ENCODE measurements around the gene TSC22D2.
"Not testable (repeated sequence)": the region's sequence is repeated elsewhere in the genome, so short reads cannot be mapped to it uniquely, and the experiment has no call there.

The TSC22D2 gene

DNA sequence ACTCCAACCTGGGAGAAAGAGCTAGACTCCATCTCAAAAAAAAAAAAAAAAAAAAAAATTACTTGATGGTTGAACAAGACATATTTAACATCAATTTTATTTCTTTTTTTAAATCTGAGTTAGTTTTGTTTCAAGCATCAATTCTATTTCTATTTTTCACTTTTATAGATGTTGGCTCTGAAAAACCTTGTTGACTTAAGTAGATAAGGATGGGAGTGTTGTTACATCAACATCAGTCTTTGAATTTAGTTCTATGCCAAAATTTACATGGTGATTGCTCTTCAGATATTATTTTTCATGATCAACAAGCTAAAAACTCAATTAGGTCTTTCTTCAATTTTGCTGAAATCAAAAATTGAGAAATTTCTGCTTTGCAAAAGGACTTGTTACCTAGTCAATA is 71.3 kb downstream of the TSC22D2 start:
- DNase-seq (ENCODE audit: low read depth in 4 of 4, low spot score in 1 of 4), result no peak

DNA sequence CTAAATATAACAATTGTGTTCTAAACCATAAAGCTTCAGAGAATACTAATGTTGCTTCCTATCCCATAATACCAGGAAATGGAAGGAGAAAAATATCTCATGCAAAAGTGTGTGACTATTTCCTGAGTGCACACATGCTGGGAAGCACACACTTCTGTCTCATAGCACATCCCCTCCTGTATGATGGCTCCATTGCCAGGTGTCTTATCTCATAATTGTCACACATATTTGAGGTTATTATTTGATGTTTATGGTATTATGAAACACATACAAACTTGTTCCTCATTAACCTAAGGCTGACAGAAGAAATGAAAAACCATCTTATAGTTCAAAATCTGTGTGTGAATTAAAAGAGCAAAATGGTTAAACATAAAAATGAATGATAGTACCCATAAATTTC is 72.8 kb downstream of the TSC22D2 start:
- DNase-seq (ENCODE audit: low read depth in 4 of 4, low spot score in 1 of 4), result no peak

DNA sequence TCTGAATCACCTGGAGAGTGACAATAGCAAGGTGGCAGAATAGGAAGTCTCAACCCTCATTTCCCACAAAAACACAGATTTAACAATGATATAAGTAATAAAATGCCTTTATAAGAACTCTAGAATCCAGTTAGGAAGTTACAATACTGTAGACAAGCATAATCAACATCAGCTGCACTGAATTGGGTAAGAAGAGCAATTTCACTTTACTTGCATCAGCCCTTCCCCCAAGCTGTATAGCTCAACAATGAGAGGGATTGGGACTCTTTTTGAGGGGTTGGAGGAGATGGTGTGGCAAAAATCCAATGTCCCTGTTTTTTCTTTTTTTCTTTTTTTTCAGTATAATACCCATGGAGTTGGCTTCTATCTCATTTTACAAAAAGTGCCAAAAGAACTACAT is 75.1 kb downstream of the TSC22D2 start:
- DNase-seq (ENCODE audit: low read depth in 4 of 4, low spot score in 1 of 4), result no peak

DNA sequence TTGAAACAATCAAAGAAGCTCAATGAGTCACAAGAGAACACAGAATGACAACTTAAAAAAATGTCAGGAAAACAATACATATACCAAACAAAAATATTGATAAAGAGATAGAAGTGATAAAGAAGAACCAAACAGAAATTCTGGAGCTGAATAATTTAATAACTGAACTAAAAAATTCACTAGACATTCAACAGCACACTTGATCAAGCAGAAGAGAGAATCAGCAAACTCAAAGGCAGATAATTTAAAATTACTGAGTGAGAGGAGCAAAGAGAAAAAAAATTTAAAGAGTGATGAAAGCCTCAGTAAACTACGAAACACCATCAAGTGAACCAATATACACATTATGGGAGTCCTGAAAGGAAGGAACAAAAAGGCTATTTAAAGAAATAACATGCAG is 76.3 kb downstream of the TSC22D2 start:
- DNase-seq (ENCODE audit: low read depth in 4 of 4, low spot score in 1 of 4), result no peak

DNA sequence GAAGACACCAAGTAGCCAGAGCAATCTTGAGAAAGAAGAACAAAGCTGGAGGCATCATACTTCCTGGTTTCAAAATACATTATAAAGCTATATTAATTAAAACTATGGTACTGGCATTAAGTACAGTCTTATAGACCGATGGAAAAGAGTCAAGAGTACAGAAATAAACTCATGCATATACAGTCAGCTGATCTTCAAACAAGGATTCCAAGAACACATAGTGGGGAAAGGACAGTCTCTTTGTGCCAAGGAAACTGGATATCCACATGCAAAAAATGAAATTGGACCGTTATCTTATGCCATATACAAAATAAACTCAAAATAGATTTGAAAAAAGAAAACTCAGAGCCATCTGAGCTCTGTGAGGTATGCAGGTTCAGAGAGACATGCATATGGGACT is 80.8 kb downstream of the TSC22D2 start:
- DNase-seq (ENCODE audit: low read depth in 4 of 4, low spot score in 1 of 4), result no peak

DNA sequence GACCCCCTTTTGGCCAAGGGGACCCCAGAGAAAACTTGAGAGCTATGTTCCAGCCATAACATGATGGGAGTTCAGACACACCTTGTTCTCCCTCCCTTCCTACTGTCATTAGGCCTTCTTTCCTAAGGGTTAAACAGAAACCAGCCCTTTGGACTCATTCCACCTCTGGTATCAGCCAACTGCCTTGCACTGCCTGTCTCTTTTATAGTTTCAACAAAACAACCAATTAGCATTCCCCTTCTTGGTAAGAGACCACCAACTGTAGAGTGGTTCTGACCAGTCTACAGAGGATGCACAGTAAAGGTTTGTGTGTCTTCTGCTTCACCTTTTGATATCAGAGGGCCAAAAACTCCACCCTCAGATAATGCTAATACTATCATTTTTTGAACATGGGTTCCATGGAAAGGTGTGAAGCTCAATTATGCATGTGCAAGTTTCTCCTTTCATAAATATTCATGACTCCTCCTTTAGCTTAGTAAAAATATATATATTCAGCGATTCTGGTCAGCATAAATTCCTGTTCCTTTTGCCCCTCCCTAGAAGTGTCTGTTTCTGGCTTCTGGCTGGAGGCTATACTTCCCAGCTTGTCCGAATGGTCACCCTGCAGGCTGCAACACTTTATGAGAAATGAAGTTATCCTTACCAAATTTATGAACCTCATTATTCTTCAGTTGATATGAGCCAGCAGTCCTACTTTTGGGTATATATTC is 82.3 kb downstream of the TSC22D2 start:
- no peak for DNase-seq (ENCODE audit: low read depth in 4 of 4, low spot score in 1 of 4)

DNA sequence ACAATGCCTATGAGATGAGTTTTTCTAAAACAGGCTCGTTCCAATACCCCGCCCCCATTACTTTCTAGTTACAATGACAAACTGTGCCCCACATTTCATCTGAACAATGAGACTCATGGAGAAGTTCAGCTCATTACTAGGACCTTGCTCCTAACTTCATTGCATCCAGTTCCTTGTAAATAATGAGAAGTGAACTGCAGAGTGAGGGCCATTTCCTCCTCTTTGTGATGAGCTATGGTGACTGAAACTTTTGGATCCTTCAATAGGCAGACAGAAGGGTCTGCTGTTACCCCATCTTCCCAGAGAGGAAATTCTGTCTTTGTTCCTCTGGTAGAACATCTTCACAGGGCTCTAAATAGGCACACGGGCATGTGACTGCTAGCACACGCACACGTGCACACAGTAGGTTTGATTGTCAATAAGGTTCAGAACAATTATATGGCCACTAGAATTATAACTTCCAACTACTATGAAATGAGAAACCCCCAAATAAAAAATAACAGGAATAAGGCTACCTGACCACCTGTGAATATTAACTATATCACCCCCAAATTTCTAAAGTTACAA is 86.4 kb downstream of the TSC22D2 start:
- DNase-seq (ENCODE audit: low read depth in 4 of 4, low spot score in 1 of 4), result no peak

DNA sequence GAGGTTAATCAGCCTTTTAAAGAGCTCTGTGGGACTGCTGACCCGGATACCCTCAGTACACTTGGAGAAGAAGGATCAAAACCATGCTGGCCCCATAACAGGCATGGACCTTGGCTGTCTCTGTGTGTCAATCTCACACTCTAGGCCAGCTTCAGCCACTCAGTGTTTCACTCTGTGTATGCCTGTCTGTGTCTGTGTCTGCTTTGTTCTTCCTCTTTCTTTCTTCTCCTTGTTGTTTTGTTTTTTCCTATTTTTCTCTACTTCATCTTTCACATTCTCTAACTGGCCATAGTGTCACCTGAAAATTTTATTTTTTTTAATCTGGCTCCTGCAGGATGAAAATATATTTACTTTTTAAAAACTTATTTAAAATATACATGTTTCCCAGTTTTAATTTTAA is 87.1 kb downstream of the TSC22D2 start:
- DNase-seq (ENCODE audit: low read depth in 4 of 4, low spot score in 1 of 4), result no peak

DNA sequence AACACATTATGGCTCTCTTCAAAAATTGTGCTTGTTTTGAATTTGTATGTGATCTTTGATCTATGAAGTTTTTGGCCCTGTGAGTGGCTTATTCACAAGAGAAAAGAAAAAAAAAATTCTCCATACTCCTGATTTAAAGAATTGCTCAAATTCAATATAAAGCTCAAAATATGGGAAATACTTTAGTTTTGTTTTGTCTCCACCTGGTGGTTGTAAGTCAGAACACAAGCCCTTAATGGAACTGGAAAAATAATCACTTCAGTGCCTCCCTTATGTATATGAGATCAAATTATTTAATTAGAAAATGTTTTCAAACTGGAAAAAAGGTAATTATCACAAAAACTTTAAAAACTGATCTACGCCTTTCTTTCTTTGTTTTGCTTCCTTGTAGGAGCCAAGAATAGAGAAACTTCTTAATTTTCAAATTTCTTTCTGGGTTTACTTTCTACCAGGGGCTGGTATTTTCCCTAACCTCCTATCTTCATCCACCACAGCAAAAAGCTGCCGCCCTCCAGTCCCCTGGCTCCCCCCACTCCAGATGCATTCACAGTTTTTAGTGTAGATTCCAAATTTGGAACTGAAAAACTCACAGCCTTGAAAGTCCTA is 87.6 kb downstream of the TSC22D2 start:
- DNase-seq (ENCODE audit: low read depth in 4 of 4, low spot score in 1 of 4), result no peak

DNA sequence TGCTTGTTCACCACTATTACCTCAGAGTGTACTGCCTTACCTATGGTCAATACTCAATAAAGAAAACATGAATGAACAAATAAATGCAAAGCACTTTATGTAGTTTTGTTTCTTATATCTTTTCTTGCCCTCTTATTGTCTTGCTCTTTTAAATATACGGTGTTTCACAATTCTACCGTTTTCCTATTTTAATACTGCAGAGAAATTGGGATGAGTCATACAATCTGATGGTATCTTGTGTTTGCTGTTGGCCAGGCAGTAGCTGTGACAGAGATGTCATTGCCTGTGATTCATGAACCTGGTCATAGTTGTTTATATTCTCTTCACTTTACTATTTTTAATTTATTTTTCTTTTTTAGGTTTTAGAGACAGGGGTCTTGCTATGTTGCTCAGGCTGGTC is 89.9 kb downstream of the TSC22D2 start:
- no peak for DNase-seq (ENCODE audit: low read depth in 4 of 4, low spot score in 1 of 4)

DNA sequence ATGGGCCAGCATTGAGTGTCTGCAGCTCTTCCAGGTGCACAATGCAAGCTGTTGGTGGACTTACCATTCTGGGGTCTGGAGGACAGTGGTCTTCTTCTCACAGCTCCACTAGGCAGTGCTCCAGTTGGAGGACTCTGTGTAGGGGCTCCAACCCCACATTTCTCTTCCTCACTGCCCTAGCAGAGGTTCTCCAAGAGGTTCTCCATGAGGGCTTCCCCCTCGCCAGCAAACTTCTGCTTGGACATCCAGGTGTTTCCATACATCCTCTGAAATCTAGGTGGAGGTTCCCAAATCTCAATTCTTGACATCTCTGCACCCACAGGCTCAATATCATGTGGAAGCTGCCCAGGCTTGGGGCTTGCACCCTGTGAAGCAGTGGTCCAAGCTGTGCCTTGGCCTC is 92.9 kb downstream of the TSC22D2 start:
- DNase-seq (ENCODE audit: low read depth in 4 of 4, low spot score in 1 of 4), result not testable (repeated sequence)

DNA sequence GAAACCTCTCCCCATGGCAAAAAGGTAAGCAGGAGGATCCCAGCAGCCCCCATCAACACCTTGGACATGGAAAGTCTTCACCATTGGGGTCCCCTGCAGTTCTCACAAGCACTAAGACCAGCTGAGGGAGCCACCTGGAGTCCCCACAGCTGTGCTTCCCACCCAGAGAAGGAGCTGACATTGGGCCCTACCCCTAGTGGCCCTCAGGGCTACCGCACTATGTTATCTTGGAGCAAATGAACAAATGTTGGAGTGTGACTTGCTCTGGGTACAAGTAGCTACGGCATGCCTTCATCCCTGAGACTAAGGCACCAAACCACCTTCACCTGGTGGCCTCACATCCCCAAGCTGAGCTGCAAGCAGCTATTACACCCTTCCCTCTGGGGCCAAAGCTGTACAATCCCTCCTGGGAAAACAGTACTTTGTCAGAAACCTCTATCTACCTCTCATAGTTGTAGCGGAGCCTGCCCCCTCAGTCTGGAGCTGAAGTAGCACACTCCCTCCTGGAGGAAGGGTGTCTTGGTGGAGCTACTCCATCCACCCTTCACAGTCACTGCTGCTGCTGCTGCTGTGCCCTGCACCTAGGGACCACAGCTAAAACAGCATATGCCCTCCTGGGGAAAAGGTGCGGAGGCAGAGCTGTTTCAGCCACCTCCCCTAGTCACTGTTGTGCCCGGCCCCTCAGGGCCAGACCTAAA is 95.5 kb downstream of the TSC22D2 start:
- no peak for DNase-seq (ENCODE audit: low read depth in 4 of 4, low spot score in 1 of 4)

DNA sequence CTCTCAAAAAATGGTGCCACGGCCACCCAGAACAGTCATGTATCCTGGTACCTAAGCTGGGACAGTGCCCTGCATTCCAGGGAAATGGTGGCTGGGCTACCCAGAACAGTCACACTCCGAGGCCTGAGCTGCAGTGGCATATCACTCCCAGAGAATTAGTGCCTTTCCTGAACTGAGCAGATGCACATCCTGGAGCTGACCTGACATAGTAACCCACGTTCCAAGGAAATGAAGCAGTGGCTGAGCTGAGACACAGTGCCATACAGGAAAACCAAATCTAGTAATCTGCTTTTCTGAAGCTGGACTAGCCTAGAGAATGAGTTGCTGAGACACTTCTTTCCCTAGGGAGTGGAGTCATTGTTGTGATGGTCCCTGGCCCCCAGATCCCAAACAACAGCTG is 96.4 kb downstream of the TSC22D2 start:
- DNase-seq (ENCODE audit: low read depth in 4 of 4, low spot score in 1 of 4), result no peak

DNA sequence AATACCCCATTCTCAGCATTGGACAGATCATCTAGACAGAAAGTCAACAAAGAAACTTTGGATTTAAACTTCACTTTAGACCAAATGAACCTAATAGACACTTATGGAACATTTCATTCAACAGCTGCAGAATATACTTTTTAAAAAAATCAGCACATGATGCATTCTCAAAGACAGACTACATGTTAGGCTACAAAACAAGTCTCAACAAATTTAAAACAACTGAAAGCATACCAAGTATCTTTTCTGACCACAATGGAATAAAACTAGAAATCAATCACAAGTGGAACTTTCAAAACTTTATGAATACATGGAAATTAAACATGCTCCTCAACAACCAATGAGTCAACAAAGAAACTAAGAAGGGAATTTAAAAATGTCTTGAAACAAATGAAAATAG is 100.3 kb downstream of the TSC22D2 start:
- no peak for DNase-seq (ENCODE audit: low read depth in 4 of 4, low spot score in 1 of 4)

DNA sequence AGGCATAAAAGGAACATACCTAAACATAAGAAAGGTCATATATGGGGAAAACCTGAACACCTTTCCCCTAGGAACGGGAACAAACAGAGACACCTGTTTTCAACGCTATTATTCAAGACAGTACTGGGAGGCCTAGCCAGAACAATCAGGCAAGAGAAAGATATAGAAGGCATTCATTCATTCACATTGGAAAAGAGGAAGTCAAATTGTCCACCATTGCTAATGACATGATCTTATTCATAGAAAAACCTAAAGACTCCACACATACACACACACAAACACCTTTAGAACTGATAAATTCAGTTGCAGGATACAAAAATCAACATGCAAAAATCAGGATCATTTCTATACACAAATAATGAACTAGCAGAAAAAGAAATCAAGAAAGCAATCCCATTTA is 101.7 kb downstream of the TSC22D2 start:
- no peak for DNase-seq (ENCODE audit: low read depth in 4 of 4, low spot score in 1 of 4)

DNA sequence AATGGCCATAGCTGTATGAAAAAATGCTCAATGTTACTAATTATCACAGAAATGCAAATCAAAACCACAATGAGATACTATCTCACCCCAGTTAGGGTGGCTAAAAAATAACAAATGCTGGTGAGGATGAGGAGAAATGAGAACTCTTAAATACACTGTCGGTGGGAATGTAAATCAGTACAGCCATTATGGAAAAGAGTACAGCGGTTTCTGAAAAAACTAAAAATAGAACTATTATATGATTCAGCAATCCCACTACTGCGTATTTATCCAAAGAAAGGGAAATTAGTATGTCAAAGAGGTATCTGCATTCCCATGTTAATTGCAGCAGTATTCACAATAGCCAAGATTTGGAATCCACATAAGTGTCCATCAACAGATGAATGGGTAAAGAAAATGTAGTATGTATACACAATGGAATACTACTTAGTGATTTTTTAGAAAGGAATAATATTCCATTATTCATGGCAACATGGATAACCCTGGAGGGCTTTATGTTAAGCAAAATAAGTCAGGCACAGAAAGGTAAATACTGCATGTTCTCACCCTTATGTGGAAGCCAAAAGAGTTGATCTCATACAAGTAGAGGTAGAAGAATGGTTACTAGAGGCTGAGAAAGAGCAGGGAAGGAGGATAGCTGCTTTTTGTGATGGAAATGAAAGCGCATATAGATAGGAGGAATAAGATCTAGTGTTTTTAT is 103.2 kb downstream of the TSC22D2 start:
- no peak for DNase-seq (ENCODE audit: low read depth in 4 of 4, low spot score in 1 of 4)

DNA sequence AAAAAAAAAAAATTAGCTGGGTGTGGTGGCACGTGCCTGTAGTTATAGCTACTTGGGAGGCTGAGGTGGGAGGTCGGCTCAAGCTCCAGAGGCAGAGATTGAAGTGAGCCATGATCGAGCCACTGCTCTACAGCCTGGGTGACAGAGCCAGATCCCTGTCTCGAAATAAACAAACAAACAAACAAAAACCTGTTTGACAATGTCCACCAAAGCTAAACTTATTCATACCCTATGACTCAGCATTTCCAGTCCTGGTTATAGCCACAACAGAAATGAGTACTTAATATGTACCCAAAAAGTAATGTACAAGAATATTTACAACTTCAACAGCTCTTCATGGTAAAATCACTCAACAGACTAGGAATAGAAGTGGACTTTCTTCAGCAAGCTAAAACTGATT is 107.1 kb downstream of the TSC22D2 start:
- DNase-seq (ENCODE audit: low read depth in 4 of 4, low spot score in 1 of 4), result no peak

Measured in stimulated activated CD4-positive, alpha-beta T cell treated with anti-CD3 and anti-CD28 coated beads, Interleukin-1b, Interleukin-23, amount 100 ng/mL, for 24 hours (primary cell).